Activated naive CD4-positive, alpha-beta T cell treated with anti-CD3 and anti-CD28 coated beads, Interleukin-2, amount 10 ng/mL, durations not matched to agents 7 days and 5 days (primary cell): ENCODE data around the gene CNOT11.
"Not testable (repeated sequence)": the region's sequence is repeated elsewhere in the genome, so short reads cannot be mapped to it uniquely, and the experiment has no call there.

Experiments
- CTCF ChIA-PET: fragments of 350-600 bp; sonication (Branson Sonifier 250); formaldehyde crosslinking; loops from one replicate; lab custom pipeline; 2021; ENCODE audit warnings: antibody characterized with exemption; lab: Charles Lee
- DNase-seq: peaks from one replicate; pipeline ENCODE4 v3.0.0-alpha.2; 2020
- H3K27ac Mint-ChIP-seq: one replicate; pipeline ENCODE4 v1.8.0; 2021; ENCODE audit warnings: mild to moderate bottlenecking, moderate library complexity, mixed read lengths
- H3K27me3 Mint-ChIP-seq: one replicate; pipeline ENCODE4 v1.8.0; 2021; ENCODE audit warnings: mild to moderate bottlenecking, mixed read lengths
- H3K36me3 Mint-ChIP-seq: one replicate; pipeline ENCODE4 v1.8.0; 2021; ENCODE audit warnings: mixed read lengths
- H3K4me1 Mint-ChIP-seq: one replicate; pipeline ENCODE4 v1.8.0; 2021; ENCODE audit warnings: mixed read lengths
- H3K4me3 Mint-ChIP-seq: one replicate; pipeline ENCODE4 v1.8.0; 2021; ENCODE audit warnings: mild to moderate bottlenecking, moderate library complexity, mixed read lengths
- H3K9me3 Mint-ChIP-seq: one replicate; pipeline ENCODE4 v1.8.0; 2021; ENCODE audit warnings: mixed read lengths

The CNOT11 gene

GRCh38 chr2:101235956-101236355 lies 16.7 kb upstream of the CNOT11 start:
- H3K4me1 Mint-ChIP-seq, CTCF ChIA-PET, H3K9me3 Mint-ChIP-seq, H3K36me3 Mint-ChIP-seq, H3K27ac Mint-ChIP-seq, H3K4me3 Mint-ChIP-seq, DNase-seq, H3K27me3 Mint-ChIP-seq: not testable (repeated sequence)

DNA sequence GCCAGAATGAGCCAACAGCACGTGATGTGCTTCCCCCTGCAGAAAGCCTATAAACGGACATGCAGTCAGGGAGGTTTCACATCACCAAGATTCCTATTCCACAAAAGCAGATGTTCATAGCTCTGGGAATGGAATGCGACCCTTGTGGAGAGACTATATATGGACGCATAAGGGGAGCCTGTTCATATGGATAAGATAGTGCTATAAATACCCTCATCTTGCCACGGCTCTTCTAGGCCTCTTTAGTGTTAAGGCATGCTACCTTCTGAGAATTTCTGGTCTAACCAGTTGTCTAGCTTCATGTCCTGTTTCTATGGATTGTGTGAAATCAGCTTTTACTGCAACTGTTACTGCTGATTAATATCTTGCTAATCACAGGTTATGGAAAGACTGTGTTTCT lies 14.7 kb upstream of the CNOT11 start:
- H3K4me1 Mint-ChIP-seq, H3K36me3 Mint-ChIP-seq, CTCF ChIA-PET, DNase-seq, H3K4me3 Mint-ChIP-seq, H3K27ac Mint-ChIP-seq, H3K27me3 Mint-ChIP-seq, H3K9me3 Mint-ChIP-seq: not testable (repeated sequence)

DNA sequence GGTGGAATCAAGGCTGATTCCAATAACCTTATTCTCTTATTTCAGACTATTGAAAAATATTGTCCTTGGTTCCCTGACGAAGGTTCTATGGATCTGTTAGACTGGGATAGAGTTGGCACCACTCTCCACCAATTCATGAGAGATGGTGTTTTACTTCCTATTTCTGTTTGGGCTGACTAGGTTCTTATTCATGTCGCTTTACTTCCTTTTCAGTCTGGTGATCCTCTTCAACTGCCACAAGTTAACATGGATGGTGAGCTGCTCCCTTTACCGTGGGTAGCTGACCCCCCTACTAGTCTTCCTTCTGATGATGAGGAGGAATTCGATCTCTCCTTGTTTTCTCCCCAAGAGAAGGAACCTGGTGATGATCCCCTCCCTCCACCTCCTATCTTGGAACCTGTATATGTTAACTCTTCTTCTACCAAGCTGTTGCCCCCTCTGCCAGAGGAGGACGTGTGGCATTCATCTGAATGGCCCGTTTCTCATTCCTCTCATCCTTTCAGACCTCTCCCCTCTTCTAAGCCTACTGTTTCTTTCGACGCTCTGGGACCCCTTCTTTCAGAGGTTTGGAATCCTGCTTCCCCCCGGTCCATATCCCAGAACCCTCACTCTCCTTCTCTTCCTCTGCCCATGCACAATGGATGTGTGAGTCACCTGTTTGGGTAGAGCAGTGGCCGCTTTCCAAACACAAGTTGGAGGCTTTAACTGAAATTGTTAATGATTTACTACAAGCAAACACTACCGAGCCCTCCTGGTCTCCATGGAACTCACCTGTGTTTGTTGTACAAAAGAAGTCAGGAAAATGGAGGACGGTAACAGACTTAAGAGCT lies 13.5 kb upstream of the CNOT11 start:
- no peaks in the 10 kb centered on the region for H3K36me3 Mint-ChIP-seq
- H3K4me3 Mint-ChIP-seq = no peak overlapping the region
- H3K9me3 Mint-ChIP-seq = peaks cover 5% of the 10 kb centered on the region
- H3K27me3 Mint-ChIP-seq = peaks cover 4% of the 10 kb centered on the region
- no peak for DNase-seq
- CTCF ChIA-PET = interaction anchor here (0.9 to 2.6 kb wide), 3 partner anchors 11 to 172 kb away, joined by 3 to 13 read pairs (median 9); partner anchors contain the start of gene CNOT11
- H3K4me1 Mint-ChIP-seq = peaks cover 10% of the 10 kb centered on the region
- H3K27ac Mint-ChIP-seq = no peak overlapping the region

DNA sequence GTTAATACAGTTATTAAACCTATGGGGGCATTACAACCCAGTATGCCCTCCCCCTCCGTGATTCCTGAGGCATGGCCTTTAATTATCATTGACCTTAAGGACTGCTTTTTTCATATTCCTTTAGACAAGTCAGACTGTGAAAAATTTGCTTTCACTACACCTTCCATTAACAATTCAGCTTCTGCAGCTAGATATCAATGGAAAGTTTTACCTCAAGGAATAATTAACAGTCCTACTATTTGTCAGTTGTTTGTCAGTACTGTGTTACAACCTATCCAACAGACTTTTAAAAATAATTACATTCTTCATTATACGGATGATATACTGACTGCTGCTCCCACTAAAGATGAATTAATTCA lies 12.9 kb upstream of the CNOT11 start:
- not testable (repeated sequence) for H3K4me3 Mint-ChIP-seq, H3K4me1 Mint-ChIP-seq, H3K27ac Mint-ChIP-seq, DNase-seq, H3K36me3 Mint-ChIP-seq, H3K27me3 Mint-ChIP-seq, H3K9me3 Mint-ChIP-seq
- CTCF ChIA-PET = interaction anchor here (0.9 to 2.6 kb wide), 3 partner anchors 10 to 172 kb away, joined by 3 to 13 read pairs (median 9); partner anchors contain the start of gene CNOT11

GRCh38 chr2:101240694-101241093 lies 12.0 kb upstream of the CNOT11 start:
- not testable (repeated sequence) for H3K4me1 Mint-ChIP-seq, H3K4me3 Mint-ChIP-seq, H3K27ac Mint-ChIP-seq, H3K9me3 Mint-ChIP-seq, H3K36me3 Mint-ChIP-seq, DNase-seq, H3K27me3 Mint-ChIP-seq
- CTCF ChIA-PET = interaction anchor here (1.0 to 2.6 kb wide), 5 partner anchors 9 to 204 kb away, joined by 3 to 13 read pairs (median 5); partner anchors contain the start of gene CNOT11

DNA sequence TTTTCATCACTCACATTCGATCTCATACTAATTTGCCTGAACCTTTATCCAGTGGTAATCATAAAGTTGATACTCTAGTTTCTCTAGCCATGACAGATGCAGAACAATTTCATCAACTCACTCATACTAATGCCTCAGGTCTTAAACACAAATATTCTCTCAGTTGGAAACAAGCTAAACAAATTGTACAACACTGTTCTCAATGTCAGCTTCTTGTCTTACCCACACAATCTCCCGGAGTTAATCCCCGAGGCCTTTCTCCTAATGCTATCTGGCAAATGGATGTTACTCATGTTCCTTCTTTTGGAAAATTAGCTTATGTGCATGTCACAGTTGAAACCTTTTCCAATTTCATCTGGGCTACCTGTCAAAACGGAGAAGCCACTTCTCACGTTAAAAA lies 11.5 kb upstream of the CNOT11 start:
- Mint-ChIP-seq H3K36me3 (no peaks in the 10 kb centered on the region), H3K9me3 (peaks cover under 1% of the 10 kb centered on the region), H3K4me1 (peaks cover 10% of the 10 kb centered on the region), H3K4me3 (no peak overlapping the region), H3K27me3 (peaks cover 4% of the 10 kb centered on the region), H3K27ac (no peak overlapping the region)
- DNase-seq = no peak
- CTCF ChIA-PET = interaction anchor here (1.0 to 2.6 kb wide), 5 partner anchors 9 to 205 kb away, joined by 3 to 13 read pairs (median 5); partner anchors contain the start of gene CNOT11

DNA sequence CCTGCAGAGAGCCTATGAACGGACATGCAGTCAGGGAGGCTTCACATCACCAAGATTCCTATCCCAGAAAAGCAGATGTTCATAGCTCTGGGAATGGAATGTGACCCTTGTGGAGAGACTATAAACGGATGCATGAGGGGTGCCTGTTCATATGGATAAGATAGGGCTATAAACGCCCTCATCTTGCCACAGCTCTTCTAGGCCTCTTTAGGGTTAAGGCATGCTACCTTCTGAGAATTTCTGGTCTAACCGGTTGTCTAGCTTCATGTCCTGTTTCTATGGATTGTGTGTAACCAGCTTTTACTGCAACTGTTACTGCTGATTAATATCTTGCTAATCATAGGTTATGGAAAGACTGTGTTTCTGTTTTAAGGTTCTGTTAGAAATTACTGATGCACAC lies 8.3 kb upstream of the CNOT11 start:
- H3K27me3 Mint-ChIP-seq, H3K9me3 Mint-ChIP-seq, H3K27ac Mint-ChIP-seq, DNase-seq, H3K36me3 Mint-ChIP-seq, H3K4me1 Mint-ChIP-seq, H3K4me3 Mint-ChIP-seq: not testable (repeated sequence)
- CTCF ChIA-PET = interaction anchor here (0.7 kb wide), 1 partner anchor 762 kb away, joined by 3 read pairs; no protein-coding TSS in a partner anchor

- H3K4me3 Mint-ChIP-seq, H3K36me3 Mint-ChIP-seq, H3K27ac Mint-ChIP-seq, H3K4me1 Mint-ChIP-seq, H3K9me3 Mint-ChIP-seq, H3K27me3 Mint-ChIP-seq, DNase-seq: not testable (repeated sequence)
- CTCF ChIA-PET = interaction anchor here (0.7 kb wide), 1 partner anchor 761 kb away, joined by 3 read pairs; no protein-coding TSS in a partner anchor
Measured at GRCh38 chr2:101244899-101245298, 7.8 kb upstream of the CNOT11 start.

DNA sequence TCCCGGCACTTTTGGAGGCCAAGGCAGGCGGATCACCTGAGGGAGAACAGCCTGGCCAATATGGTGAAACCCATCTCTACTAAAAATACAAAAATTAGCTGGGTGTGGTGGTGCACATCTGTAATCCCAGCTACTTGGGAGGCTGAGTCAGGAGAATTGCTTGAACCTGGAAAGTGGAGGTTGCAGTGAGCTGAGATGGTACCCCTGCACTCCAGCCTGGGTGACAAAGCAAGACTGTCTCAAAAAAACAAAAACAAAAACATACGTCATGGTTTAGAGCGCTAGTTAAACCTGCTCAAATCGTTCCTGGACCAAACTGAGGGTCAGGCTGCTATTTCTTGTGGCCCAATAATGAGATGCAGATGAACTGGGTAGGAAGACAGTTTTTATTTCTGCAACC lies 7.2 kb upstream of the CNOT11 start:
- H3K27ac Mint-ChIP-seq, H3K27me3 Mint-ChIP-seq, H3K4me1 Mint-ChIP-seq, DNase-seq, H3K9me3 Mint-ChIP-seq, CTCF ChIA-PET, H3K36me3 Mint-ChIP-seq, H3K4me3 Mint-ChIP-seq: not testable (repeated sequence)

GRCh38 chr2:101248756-101249155 lies 3.9 kb upstream of the CNOT11 start:
- not testable (repeated sequence) for H3K27ac Mint-ChIP-seq, DNase-seq, H3K9me3 Mint-ChIP-seq, H3K36me3 Mint-ChIP-seq, H3K4me3 Mint-ChIP-seq, H3K27me3 Mint-ChIP-seq
- CTCF ChIA-PET = interaction anchor here (2.5 kb wide), 1 partner anchor 8 kb away, joined by 9 read pairs; no protein-coding TSS in a partner anchor
- peaks cover 16% of the 10 kb centered on the region for H3K4me1 Mint-ChIP-seq

DNA sequence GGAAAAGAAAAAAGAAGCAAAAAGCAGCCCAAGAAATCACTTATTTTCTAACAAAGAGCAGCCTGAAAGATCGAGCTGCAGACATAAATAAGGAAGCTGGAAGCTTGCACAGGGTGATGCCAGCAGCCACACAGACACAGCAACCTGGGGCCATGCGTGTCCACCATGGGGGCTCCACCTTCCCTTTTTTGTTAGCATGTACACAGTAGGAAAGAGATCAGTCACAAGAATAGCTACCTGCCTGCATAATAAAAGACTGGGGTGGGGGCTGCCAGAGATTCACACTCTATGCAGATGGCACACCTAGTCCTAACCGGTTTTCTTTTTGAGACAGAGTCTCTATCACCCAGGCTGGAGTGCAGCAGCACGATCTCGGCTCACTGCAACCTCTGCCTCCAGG lies 2.9 kb upstream of the CNOT11 start:
- H3K4me3 Mint-ChIP-seq = no peak overlapping the region
- H3K4me1 Mint-ChIP-seq = peaks cover 27% of the 10 kb centered on the region
- no peak for DNase-seq
- H3K9me3 Mint-ChIP-seq = no peaks in the 10 kb centered on the region
- no peaks in the 10 kb centered on the region for H3K36me3 Mint-ChIP-seq
- H3K27me3 Mint-ChIP-seq = no peaks in the 10 kb centered on the region
- CTCF ChIA-PET = interaction anchor here (2.5 kb wide), 1 partner anchor 9 kb away, joined by 9 read pairs; no protein-coding TSS in a partner anchor
- H3K27ac Mint-ChIP-seq = no peak overlapping the region

GRCh38 chr2:101251246-101251781 lies 1.4 kb upstream of the CNOT11 start:
- Mint-ChIP-seq H3K4me1 (peaks cover 40% of the 10 kb centered on the region), H3K4me3 (peak overlapping the region; percentile 29)
- not testable (repeated sequence) for H3K36me3 Mint-ChIP-seq, H3K27me3 Mint-ChIP-seq, H3K27ac Mint-ChIP-seq, H3K9me3 Mint-ChIP-seq, DNase-seq
- CTCF ChIA-PET = interaction anchor here (1.0 to 3.2 kb wide), 4 partner anchors 9 to 30 kb away, joined by 3 to 13 read pairs (median 6); no protein-coding TSS in a partner anchor

GRCh38 chr2:101251844-101252407 lies 760 bp upstream of the CNOT11 start:
- peaks cover 46% of the 10 kb centered on the region for H3K4me1 Mint-ChIP-seq
- peak; percentile 32 for DNase-seq
- no peaks in the 10 kb centered on the region for H3K9me3 Mint-ChIP-seq
- peaks cover 13% of the 10 kb centered on the region for H3K36me3 Mint-ChIP-seq
- CTCF ChIA-PET = interaction anchor here (1.0 to 3.2 kb wide), 5 partner anchors 8 to 110 kb away, joined by 3 to 13 read pairs (median 3); no protein-coding TSS in a partner anchor
- no peaks in the 10 kb centered on the region for H3K27me3 Mint-ChIP-seq
- H3K27ac Mint-ChIP-seq = peak overlapping the region; percentile 96
- H3K4me3 Mint-ChIP-seq = peak overlapping the region; percentile 94

GRCh38 chr2:101253013-101253702 lies 472 bp downstream of the CNOT11 start:
- H3K4me3 Mint-ChIP-seq = peak overlapping the region; percentile 94
- no peaks in the 10 kb centered on the region for H3K27me3 Mint-ChIP-seq
- peaks cover 54% of the 10 kb centered on the region for H3K4me1 Mint-ChIP-seq
- peak overlapping the region; percentile 96 for H3K27ac Mint-ChIP-seq
- peak; percentile 87 for DNase-seq
- CTCF ChIA-PET = interaction anchor here (0.7 to 3.2 kb wide), 7 partner anchors 9 to 109 kb away, joined by 3 to 13 read pairs (median 3); no protein-coding TSS in a partner anchor
- H3K9me3 Mint-ChIP-seq = no peaks in the 10 kb centered on the region
- peaks cover 21% of the 10 kb centered on the region for H3K36me3 Mint-ChIP-seq
